COR-L47 (cell line): Measurements from ENCODE around the gene SLC4A9.
"Not testable (repeated sequence)": the region's sequence is repeated elsewhere in the genome, so short reads cannot be mapped to it uniquely, and the experiment has no call there.

Experiments
- DNase-seq: peaks from one replicate; lab custom pipeline; 2025; lab: John Stamatoyannopoulos, UW

Gene SLC4A9

DNA sequence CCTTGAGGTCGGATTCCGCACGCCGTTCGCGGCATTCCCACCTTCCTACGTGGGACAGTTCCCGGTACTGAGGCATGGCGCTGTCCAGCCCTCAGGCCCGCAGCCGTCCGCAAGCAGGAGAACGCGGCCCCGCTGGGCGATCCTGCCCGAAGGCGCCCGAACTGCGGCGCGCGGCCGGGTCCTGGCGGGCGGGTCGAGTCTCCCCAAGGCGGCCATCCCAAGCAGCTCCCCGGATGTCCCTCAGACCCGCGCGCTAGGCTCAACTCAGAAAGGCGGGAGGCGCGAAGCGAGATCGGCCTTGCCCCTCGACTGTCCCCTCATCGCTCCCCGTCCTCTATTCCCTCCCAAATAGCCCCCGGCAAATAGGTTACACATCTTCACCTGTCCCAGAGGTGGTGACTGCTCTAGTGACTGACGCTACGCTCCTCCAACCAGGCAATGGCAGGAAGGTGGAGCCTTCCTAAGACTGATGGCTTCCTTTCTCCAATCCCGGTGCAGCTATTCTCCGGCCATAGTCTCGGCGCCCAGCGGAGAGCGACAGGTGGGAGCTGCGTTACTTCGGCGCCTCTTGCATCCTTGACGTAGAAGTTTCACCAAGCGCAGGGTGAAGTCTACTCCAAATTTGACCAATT lies 40.9 kb downstream of the SLC4A9 start:
- peak; percentile 93 for DNase-seq

DNA sequence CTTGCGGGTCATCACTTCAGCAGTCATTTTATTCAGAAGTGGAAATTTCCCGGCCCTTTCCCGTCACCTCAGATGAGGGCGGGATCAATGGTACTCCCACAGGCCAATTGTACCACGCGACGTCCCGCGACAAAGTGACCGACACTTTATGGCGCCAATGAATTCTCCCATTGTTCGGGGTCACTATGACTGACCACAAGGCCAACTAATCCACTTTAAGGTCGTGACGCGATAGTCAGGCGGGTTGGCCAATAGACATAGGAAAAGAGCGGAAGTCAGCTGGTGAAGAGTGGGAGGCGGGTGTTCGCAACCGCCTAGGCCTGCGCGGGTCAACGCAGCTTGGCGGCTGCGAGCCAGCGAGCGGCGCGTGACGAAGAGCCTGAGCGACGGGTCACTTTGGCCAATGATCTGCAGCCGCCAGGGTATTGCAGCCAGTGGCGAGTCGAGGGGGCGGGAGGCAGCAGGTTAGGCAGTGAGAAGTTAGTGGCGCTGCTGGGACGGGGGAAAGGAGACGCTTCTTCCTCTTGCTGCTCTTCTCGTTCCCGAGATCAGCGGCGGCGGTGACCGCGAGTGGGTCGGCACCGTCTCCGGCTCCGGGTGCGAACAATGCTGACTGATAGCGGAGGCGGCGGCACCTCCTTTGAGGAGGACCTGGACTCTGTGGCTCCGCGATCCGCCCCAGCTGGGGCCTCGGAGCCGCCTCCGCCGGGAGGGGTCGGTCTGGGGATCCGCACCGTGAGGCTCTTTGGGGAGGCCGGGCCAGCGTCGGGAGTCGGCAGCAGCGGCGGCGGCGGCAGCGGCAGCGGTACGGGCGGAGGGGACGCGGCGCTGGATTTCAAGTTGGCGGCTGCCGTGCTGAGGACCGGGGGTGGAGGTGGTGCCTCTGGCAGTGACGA lies 41.6 kb downstream of the SLC4A9 start, which contains the start of gene ANKHD1:
Gene ANKHD1, plus strand, starts transcription at position 472 of the 896 bp plus-strand sequence. Its CDS starts 135 bp downstream, at position 607.
- DNase-seq: peak; percentile 100

GRCh38 chr5:140402258-140403074 lies 42.5 kb downstream of the SLC4A9 start:
- peak; percentile 7 for DNase-seq

DNA sequence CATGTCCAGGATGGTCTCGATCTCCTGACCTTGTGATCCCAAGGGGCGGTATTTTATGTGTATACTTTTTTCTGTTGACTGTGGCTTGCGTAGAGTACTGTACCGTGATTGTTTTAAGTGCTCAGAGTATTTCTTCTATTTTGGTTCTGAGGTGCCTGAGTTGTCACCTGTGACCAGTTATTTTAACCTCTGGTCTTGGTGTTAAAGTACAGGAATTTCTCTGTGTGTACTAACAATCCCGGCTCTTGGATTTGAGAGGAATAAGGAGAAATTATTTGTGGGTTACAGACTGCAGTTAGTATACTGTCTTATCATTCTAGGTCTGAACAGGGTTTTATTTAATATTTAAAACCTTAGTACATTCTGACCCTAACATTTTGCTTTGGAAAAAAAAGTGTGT lies 43.6 kb downstream of the SLC4A9 start:
- DNase-seq: no peak

DNA sequence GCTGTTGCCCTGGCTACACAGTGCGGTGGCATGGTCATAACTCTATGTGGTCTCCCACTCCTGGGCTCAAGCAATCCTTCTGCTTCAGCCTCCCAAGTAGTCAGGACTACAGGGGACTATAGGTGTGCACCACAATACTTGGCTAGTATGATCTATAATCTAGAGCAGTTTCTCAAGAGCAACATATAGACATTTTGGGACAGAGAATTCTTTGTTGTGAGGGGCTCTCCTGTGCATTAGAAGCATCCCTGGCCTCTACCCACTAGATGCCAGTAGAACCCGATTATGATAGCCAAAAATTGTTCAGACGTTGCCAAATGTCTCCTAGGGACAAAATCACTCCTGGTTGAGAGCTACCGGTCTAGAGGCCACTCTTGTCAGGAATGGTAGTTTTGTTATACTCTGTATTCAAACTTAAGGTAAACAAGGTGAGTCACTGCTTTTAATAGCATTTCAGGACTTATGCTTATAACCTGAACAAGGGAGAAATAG lies 48.8 kb downstream of the SLC4A9 start:
- DNase-seq: peak; percentile 7

GRCh38 chr5:140413230-140413629 lies 53.2 kb downstream of the SLC4A9 start:
- no peak for DNase-seq

GRCh38 chr5:140417235-140417634 lies 57.2 kb downstream of the SLC4A9 start:
- no peak for DNase-seq

- no peak for DNase-seq
Measured at GRCh38 chr5:140418862-140419520, 59.0 kb downstream of the SLC4A9 start.

DNA sequence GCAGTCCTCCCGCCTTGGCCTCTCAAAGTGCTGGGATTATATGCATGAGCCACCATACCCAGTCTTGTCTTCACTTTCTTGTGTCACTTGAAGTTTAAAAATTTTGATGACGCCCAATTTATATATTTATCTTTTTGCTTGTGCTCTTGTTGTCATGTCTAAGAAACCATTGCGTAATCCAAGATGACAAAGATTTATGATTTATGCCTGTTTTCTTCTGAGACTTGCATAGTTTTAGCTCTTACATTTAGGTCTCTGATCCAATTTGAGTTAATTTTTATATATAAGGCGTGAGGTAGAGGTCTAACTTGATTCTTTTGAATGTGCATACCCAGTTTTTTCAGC lies 60.2 kb downstream of the SLC4A9 start:
- no peak for DNase-seq

- DNase-seq: no peak
Measured at GRCh38 chr5:140420665-140421361, 60.8 kb downstream of the SLC4A9 start.

DNA sequence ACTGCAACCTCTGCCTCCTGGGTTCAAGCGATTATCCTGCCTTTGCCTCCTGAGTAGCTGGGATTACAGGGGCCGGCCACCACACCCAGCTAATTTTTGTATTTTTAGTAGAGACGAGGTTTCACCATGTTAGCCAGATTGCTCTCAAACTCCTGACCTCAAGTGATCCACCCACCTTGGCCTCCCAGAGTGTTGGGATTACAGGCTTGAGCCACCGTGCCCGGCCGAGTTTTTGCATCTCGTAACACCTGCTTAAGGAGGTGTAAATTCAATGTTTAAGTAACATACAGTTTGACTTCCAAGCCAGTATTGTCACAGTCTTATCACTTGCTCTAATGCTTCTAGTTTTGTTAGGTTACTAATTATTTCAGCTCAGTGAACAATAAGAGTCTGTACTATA lies 61.4 kb downstream of the SLC4A9 start:
- DNase-seq: not testable (repeated sequence)

GRCh38 chr5:140423609-140424008 lies 63.6 kb downstream of the SLC4A9 start:
- DNase-seq: no peak

DNA sequence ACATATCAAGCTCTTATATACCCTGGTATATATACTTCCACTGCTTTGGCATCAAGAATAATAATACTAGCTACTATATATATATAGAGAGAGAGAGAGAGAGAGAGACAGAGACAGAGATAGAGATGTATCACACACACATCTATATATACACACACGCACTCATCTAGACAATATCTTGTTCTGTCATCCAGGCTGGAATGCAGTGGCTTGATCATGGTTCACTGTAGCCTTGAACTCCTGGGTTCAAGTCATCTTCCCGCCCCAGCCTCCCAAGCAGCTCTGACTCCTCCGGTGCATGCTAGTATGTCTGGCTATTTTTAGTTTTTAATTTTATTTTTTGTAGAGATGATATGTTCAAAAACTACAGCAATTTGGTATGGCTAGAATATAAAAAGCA lies 64.1 kb downstream of the SLC4A9 start:
- no peak for DNase-seq
